Loucy (cell line): ENCODE results near the gene COQ8B.
"Not testable (repeated sequence)": the region's sequence is repeated elsewhere in the genome, so short reads cannot be mapped to it uniquely, and the experiment has no call there.

Experiments
- CTCF ChIP-seq: fragments of 200-600 bp; sonication (generic); conservative IDR thresholded peaks from 2 replicates; pipeline ENCODE4 v1.5.1; 2014; ENCODE audit warnings: mild to moderate bottlenecking, antibody characterized with exemption, low read length
- EZH2phosphoT487 ChIP-seq: fragments of 200-600 bp; IDR thresholded peaks from 2 replicates; pipeline ENCODE4 v1.6.1; 2018; ENCODE audit warnings: antibody characterized with exemption, mild to moderate bottlenecking, moderate library complexity, borderline replicate concordance

DNA sequence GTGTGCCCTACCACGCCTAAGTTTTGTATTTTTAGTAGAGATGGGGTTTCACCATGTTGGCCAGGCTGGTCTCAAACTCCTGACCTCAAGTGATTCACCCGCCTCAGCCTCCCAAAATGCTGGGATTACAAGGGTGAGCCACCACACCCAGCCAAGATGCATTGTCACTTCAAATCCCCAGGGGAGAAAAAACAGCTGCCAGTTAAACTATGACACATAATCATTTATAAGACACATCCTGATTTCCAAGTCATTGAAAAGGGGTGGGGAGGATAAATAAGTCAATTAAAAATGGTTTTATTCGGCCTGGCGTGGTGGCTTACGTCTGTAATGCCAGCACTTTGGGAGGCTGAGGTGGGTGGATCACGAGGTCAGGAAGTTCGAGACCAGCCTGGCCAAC lies 61.0 kb downstream of the COQ8B start:
- TF ChIP-seq CTCF, EZH2phosphoT487: not testable (repeated sequence)
